Measurements from ENCODE around the gene MAP1S. TPM values are rescaled to one million over a fixed set of nuclear protein-coding genes. Genes with fewer than 3 reads are reported as not detected.
A peak's percentile ranks its signal among the peaks of the same experiment; 100 is the strongest.

The MAP1S gene
- total and polyA plus RNA-seq, 2 of the 13 experiments (the other 11 are each of a cell fraction or from before 2014, with no cell fraction given) = 3.8 to 7.3 TPM

- TF ChIP-seq ZBTB37 (CRISPR knock-in tag; IDR thresholded peaks at IDR 0.05) = no peak
- TF ChIP-seq CBX2 (IDR thresholded peaks at IDR 0.05; ENCODE audit: low read depth, low read length) = no peak
- TF ChIP-seq CBX2 (CRISPR knock-in tag; IDR thresholded peaks at IDR 0.05; ENCODE audit: low read depth) = no peak
- TF ChIP-seq ZNF530 (CRISPR knock-in tag; IDR thresholded peaks at IDR 0.05; ENCODE audit: low read depth) = no peak
- TF ChIP-seq AHR (CRISPR knock-in tag; IDR thresholded peaks at IDR 0.05) = 0 out of 2 replicates have a peak, but pooled peaks have one; percentile 46
- TF ChIP-seq TBX2 (CRISPR knock-in tag; IDR thresholded peaks at IDR 0.05; ENCODE audit: borderline replicate concordance) = peak; percentile 66; the same call in 1 of the 2 replicates
- no peak for TF ChIP-seq CBX5 (CRISPR knock-in tag; IDR thresholded peaks at IDR 0.05; ENCODE audit: borderline replicate concordance)
- no peak for TF ChIP-seq ZFP90 (CRISPR knock-in tag; IDR thresholded peaks at IDR 0.05; ENCODE audit: borderline replicate concordance)
- no peak for TF ChIP-seq ZFP41 (CRISPR knock-in tag; IDR thresholded peaks at IDR 0.05; ENCODE audit: borderline replicate concordance)
- 0 out of 2 replicates have a peak, but pooled peaks have one; percentile 25 for TF ChIP-seq MLXIP (CRISPR knock-in tag; IDR thresholded peaks at IDR 0.05; ENCODE audit: borderline replicate concordance)
- no peak for TF ChIP-seq POLR2AphosphoS5 (IDR thresholded peaks at IDR 0.05; ENCODE audit: low read depth, low read length)
- no peak for TF ChIP-seq MTF2 (CRISPR knock-in tag; IDR thresholded peaks at IDR 0.05; ENCODE audit: borderline replicate concordance)
- TF ChIP-seq MTA3 (CRISPR knock-in tag; IDR thresholded peaks at IDR 0.05) = no peak
- no peak for TF ChIP-seq HMG20B (CRISPR knock-in tag; conservative IDR thresholded peaks at IDR 0.05)
- TF ChIP-seq IRX3 (CRISPR knock-in tag; IDR thresholded peaks at IDR 0.05; ENCODE audit: borderline replicate concordance, low read depth) = no peak
- TF ChIP-seq ZFP82 (CRISPR knock-in tag; IDR thresholded peaks at IDR 0.05; ENCODE audit: borderline replicate concordance) = no peak
- no peak for TF ChIP-seq ZBTB25 (CRISPR knock-in tag; IDR thresholded peaks at IDR 0.05)
- no peak for TF ChIP-seq ZNF577 (CRISPR knock-in tag; IDR thresholded peaks at IDR 0.05; ENCODE audit: borderline replicate concordance, low read depth)
- TF ChIP-seq ZNF839 (CRISPR knock-in tag; IDR thresholded peaks at IDR 0.05; ENCODE audit: borderline replicate concordance) = no peak
- TF ChIP-seq ZBTB10 (CRISPR knock-in tag; IDR thresholded peaks at IDR 0.05; ENCODE audit: borderline replicate concordance) = no peak
- peak; percentile 60; the same call in 1 of the 2 replicates for TF ChIP-seq ZNF124 (CRISPR knock-in tag; IDR thresholded peaks at IDR 0.05)
Observed at GRCh38 chr19:17766543-17767131, 47.4 kb downstream of the MAP1S start (continued).
